Right lobe of liver (tissue), 6 donors: ENCODE results near the gene HECW1. TPM values are rescaled to one million over a fixed set of nuclear protein-coding genes. Genes with fewer than 3 reads are reported as not detected.
A peak's percentile ranks its signal among the peaks of the same experiment; 100 is the strongest.
"Not testable (repeated sequence)": the region's sequence is repeated elsewhere in the genome, so short reads cannot be mapped to it uniquely, and the experiment has no call there.

Experiments used
- ATAC-seq, 4 donors: fragments of 200-7000 bp; cut with Tn5 transposase; one replicate each; pipeline ENCODE4 v1.9.1; 2020; ENCODE audit warnings: mild to moderate bottlenecking in 4 of 4, moderate library complexity in 4 of 4
- DNase-seq, 3 donors: peaks; one replicate each; pipeline ENCODE4 v3.0.0-alpha.2; 2020
- H3K27ac ChIP-seq, 3 donors: fragments of 200-600 bp; one replicate each; pipeline ENCODE4 v1.8.0; 2022
- H3K27me3 ChIP-seq, 2 donors: fragments of 200-600 bp; one replicate each; pipeline ENCODE4 v1.8.0; 2022
- H3K36me3 ChIP-seq, 4 donors: fragments of 200-600 bp; sonication (generic) in 1 of 4; one replicate each; pipeline versions ENCODE4 v1.5.1 to v1.8.0; 2017 to 2022; ENCODE audit warnings: control low read depth in 1 of 4
- H3K4me1 ChIP-seq, 4 donors: fragments of 200-600 bp; sonication (generic) in 1 of 4; one replicate each; pipeline versions ENCODE4 v1.5.1 to v1.8.0; 2017 to 2022; ENCODE audit warnings: control low read depth in 1 of 4
- H3K4me3 ChIP-seq, 3 donors: fragments of 200-600 bp; one replicate each; pipeline ENCODE4 v1.8.0; 2022
- H3K9me3 ChIP-seq, 4 donors: fragments of 200-600 bp; sonication (generic) in 1 of 4; one replicate each; pipeline versions ENCODE4 v1.5.1 to v1.8.0; 2017 to 2022; ENCODE audit warnings: control low read depth in 1 of 4
- POLR2A ChIP-seq: fragments of 450-650 bp; IDR thresholded peaks from one replicate; pipeline ENCODE4 v1.6.1; 2017; ENCODE audit warnings: antibody characterized with exemption, mild to moderate bottlenecking
- WGBS: methylation state at CpG from one replicate; pipeline ENCODE4 v1.1.6; 2018; ENCODE audit warnings: low coverage, low lambda C conversion rate; ENCODE audit not compliant: insufficient coverage; ENCODE audit errors: missing lambda C conversion rate; 5-methylcytosine and 5-hydroxymethylcytosine counted together
- intact Hi-C, 2 donors: fragments of 100-400 bp; cut with DNase I; formaldehyde crosslinking; loops; one replicate each; pipeline versions ENCODE4 v1.11.2 to v1.14.1; 2022
- total RNA-seq, 6 experiments: library from RNA; depleted of rRNA in 2 of 6; stranded (reverse); fragments of >200 nt in 2 of 6; fragmentation: NEBNext Ultra II Directional in 3 of 6; extraction: Animal tissue kit (Norgen Biotek cat#: 25700) in 3 of 6; gene quantifications; one replicate each; pipeline versions ENCODE4 v1.1.0 to v1.2.4, GENCODE V29; 2016 to 2023
- TF ChIP-seq, protein P1 (sequence below), 4 donors: fragments of 200-600 bp in 3 of 4; fragments of 450-650 bp in 1 of 4; IDR thresholded peaks; one replicate each; pipeline versions ENCODE4 v1.5.1 to v1.8.0; 2016 to 2022; ENCODE audit warnings: antibody characterized with exemption in 4 of 4, mild to moderate bottlenecking in 2 of 4
- donor health status: DM: no; HTN: yes; CAD: no.
- donor health status: DM: no; HTN: no; CAD: no.
- donor health status: DM: no; HTN: no; CAD: no.
- donor health status: DM: no; HTN: yes; CAD: no.
- donor health status: DM: no; HTN: yes; CAD: no.

HECW1 gene
- total RNA-seq, 6 experiments from 2014 or later = 0.02 to 0.87 (median 0.09) TPM; not detected in 1

- Histone ChIP-seq H3K4me1 (peaks cover 0 to 13% (median 0%) of the 10 kb centered on the region in 4 donors), H3K9me3 (no peaks in the 10 kb centered on the region), H3K36me3 (no peaks in the 10 kb centered on the region), H3K27ac (no peak overlapping the region), H3K4me3 (no peak overlapping the region), H3K27me3 (no peaks in the 10 kb centered on the region)
- WGBS = 100% methylated on average over 1 of the region's 1 CpG
- TF ChIP-seq POLR2A = no peak
- TF ChIP-seq, protein P1, sequence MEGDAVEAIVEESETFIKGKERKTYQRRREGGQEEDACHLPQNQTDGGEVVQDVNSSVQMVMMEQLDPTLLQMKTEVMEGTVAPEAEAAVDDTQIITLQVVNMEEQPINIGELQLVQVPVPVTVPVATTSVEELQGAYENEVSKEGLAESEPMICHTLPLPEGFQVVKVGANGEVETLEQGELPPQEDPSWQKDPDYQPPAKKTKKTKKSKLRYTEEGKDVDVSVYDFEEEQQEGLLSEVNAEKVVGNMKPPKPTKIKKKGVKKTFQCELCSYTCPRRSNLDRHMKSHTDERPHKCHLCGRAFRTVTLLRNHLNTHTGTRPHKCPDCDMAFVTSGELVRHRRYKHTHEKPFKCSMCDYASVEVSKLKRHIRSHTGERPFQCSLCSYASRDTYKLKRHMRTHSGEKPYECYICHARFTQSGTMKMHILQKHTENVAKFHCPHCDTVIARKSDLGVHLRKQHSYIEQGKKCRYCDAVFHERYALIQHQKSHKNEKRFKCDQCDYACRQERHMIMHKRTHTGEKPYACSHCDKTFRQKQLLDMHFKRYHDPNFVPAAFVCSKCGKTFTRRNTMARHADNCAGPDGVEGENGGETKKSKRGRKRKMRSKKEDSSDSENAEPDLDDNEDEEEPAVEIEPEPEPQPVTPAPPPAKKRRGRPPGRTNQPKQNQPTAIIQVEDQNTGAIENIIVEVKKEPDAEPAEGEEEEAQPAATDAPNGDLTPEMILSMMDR (IDR thresholded peaks at IDR 0.05) = no peak
- ATAC-seq (peak in 1 of 4 donors; percentile 25), DNase-seq (no peak)
- intact Hi-C loops = no loop called here
Observed at GRCh38 chr7:43593010-43593409, 480.6 kb downstream of the HECW1 start.

DNA sequence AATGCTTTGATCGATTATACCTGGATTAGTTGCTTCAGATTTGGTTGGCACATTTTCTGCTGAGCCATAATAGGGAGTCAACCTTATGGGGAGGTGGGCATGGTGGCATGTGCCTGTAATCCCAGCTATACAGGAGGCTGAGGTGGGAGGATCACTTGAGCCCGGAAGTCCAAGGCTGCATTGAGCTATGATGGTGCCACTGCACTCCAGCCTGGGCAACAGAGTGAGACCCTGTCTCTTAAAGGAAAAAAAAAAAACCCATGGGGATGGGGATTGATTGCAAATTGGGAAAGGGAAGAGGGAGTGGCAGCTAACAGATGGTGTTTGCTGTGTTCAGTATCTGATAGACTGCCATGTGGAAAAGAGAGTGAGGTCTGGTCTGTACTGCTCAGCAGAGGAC lies 481.6 kb downstream of the HECW1 start:
- ATAC-seq = no peak
- no peak for DNase-seq
- no peak overlapping the region for H3K4me3 ChIP-seq
- intact Hi-C loops = no loop called here
- H3K9me3 ChIP-seq = no peaks in the 10 kb centered on the region
- H3K36me3 ChIP-seq = no peaks in the 10 kb centered on the region
- H3K27ac ChIP-seq = no peak overlapping the region
- no peak for TF ChIP-seq POLR2A
- TF ChIP-seq, protein P1 (IDR thresholded peaks at IDR 0.05) = no peak
- H3K4me1 ChIP-seq = peaks cover 0 to 13% (median 0%) of the 10 kb centered on the region in 4 donors
- 61% methylated on average over 2 of the region's 2 CpGs for WGBS
- no peaks in the 10 kb centered on the region for H3K27me3 ChIP-seq

DNA sequence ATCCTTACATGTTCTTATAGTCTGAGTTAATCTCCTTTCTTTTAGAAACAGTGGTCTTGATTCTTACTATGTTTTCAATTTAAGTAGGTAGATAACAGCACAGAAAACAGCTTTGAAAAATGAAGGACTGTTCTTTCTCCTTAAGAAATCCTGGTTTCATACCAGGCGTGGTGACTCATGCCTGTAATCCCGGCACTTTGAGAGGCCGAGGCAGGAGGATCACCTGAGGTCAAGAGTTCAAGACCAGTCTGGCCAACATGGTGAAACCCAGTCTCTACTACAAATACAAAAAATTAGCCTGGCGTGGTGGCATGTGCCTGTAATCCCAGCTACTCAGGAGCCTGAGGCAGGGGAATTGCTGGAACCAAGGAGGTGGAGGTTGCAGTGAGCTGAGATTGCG lies 484.0 kb downstream of the HECW1 start:
- WGBS = 87% methylated on average over 5 of the region's 5 CpGs
- H3K36me3 ChIP-seq, DNase-seq, H3K27ac ChIP-seq, H3K27me3 ChIP-seq, ATAC-seq, H3K9me3 ChIP-seq, intact Hi-C loops, H3K4me3 ChIP-seq, H3K4me1 ChIP-seq: not testable (repeated sequence)

- Histone ChIP-seq H3K9me3 (no peaks in the 10 kb centered on the region), H3K4me1 (no peaks in the 10 kb centered on the region), H3K4me3 (no peak overlapping the region), H3K36me3 (no peaks in the 10 kb centered on the region), H3K27ac (no peak overlapping the region), H3K27me3 (no peaks in the 10 kb centered on the region)
- no peak for TF ChIP-seq POLR2A
- TF ChIP-seq, protein P1 (IDR thresholded peaks at IDR 0.05) = no peak
- 83% methylated on average over 3 of the region's 3 CpGs for WGBS
- intact Hi-C loops = no loop called here
- ATAC-seq (no peak), DNase-seq (no peak)
Observed at GRCh38 chr7:43600056-43600455, 487.6 kb downstream of the HECW1 start.

GRCh38 chr7:43602256-43602655 lies 489.8 kb downstream of the HECW1 start:
- no peaks in the 10 kb centered on the region for H3K36me3 ChIP-seq
- TF ChIP-seq POLR2A = no peak
- TF ChIP-seq, protein P1 (IDR thresholded peaks at IDR 0.05) = no peak
- intact Hi-C loops = no loop called here
- no peak overlapping the region for H3K27ac ChIP-seq
- H3K27me3 ChIP-seq = no peaks in the 10 kb centered on the region
- no peaks in the 10 kb centered on the region for H3K4me1 ChIP-seq
- no peak for DNase-seq
- 44% methylated on average over 1 of the region's 1 CpG for WGBS
- no peaks in the 10 kb centered on the region for H3K9me3 ChIP-seq
- no peak overlapping the region for H3K4me3 ChIP-seq
- peak in 1 of 4 donors; percentile 18 for ATAC-seq
